ENCODE results near the gene EFL1. TPM values are rescaled to one million over a fixed set of nuclear protein-coding genes. Genes with fewer than 3 reads are reported as not detected.
"Not testable (repeated sequence)": the region's sequence is repeated elsewhere in the genome, so short reads cannot be mapped to it uniquely, and the experiment has no call there.

EFL1 gene
- total RNA-seq, 1 donor = 22.9 TPM

- no peak for TF ChIP-seq CTCF (IDR thresholded peaks at IDR 0.05; ENCODE audit: insufficient read depth, low read depth, low read length)
- DNase-seq (ENCODE audit: low read depth) = peak; percentile 59
- no peak overlapping the region for H3K4me3 ChIP-seq (ENCODE audit: low read depth, low read length)
These were observed 30.7 kb downstream of the EFL1 start for GRCh38 chr15:82231842-82232241.

GRCh38 chr15:82231233-82231632 lies 31.3 kb downstream of the EFL1 start:
- no peak overlapping the region for H3K4me3 ChIP-seq (ENCODE audit: low read depth, low read length)
- TF ChIP-seq CTCF (IDR thresholded peaks at IDR 0.05; ENCODE audit: insufficient read depth, low read depth, low read length) = no peak
- DNase-seq (ENCODE audit: low read depth) = no peak

GRCh38 chr15:82228750-82229149 lies 33.8 kb downstream of the EFL1 start:
- no peak overlapping the region for H3K4me3 ChIP-seq (ENCODE audit: low read depth, low read length)
- no peak for TF ChIP-seq CTCF (IDR thresholded peaks at IDR 0.05; ENCODE audit: insufficient read depth, low read depth, low read length)
- peak; percentile 44 for DNase-seq (ENCODE audit: low read depth)

GRCh38 chr15:82221535-82221934 lies 41.0 kb downstream of the EFL1 start:
- DNase-seq (ENCODE audit: low read depth) = peak; percentile 43
- peak; percentile 34 for TF ChIP-seq CTCF (IDR thresholded peaks at IDR 0.05; ENCODE audit: insufficient read depth, low read depth, low read length)
- not testable (repeated sequence) for H3K4me3 ChIP-seq (ENCODE audit: low read depth, low read length)

GRCh38 chr15:82216092-82216491 lies 46.4 kb downstream of the EFL1 start:
- not testable (repeated sequence) for DNase-seq (ENCODE audit: low read depth); H3K4me3 ChIP-seq (ENCODE audit: low read depth, low read length)

GRCh38 chr15:82212201-82212600 lies 50.3 kb downstream of the EFL1 start:
- peak; percentile 19 for DNase-seq (ENCODE audit: low read depth)
- H3K4me3 ChIP-seq (ENCODE audit: low read depth, low read length) = not testable (repeated sequence)

- not testable (repeated sequence) for H3K4me3 ChIP-seq (ENCODE audit: low read depth, low read length)
- peak; percentile 45 for DNase-seq (ENCODE audit: low read depth)
These were observed 52.4 kb downstream of the EFL1 start for GRCh38 chr15:82210066-82210597.

GRCh38 chr15:82204575-82204974 lies 58.0 kb downstream of the EFL1 start:
- DNase-seq (ENCODE audit: low read depth) = not testable (repeated sequence)

GRCh38 chr15:82197733-82198594 lies 64.6 kb downstream of the EFL1 start:
- no peak overlapping the region for H3K4me3 ChIP-seq (ENCODE audit: low read depth, low read length)
- peak; percentile 83 for TF ChIP-seq CTCF (IDR thresholded peaks at IDR 0.05; ENCODE audit: insufficient read depth, low read depth, low read length)
- DNase-seq (ENCODE audit: low read depth) = peak; percentile 75

More at GRCh38 chr15:82204575-82204974, 58.0 kb downstream of the EFL1 start:
- H3K4me3 ChIP-seq (ENCODE audit: low read depth, low read length) = not testable (repeated sequence)
